GM12878 (cell line): ENCODE results near the gene HCN3. TPM values are rescaled to one million over a fixed set of nuclear protein-coding genes. Genes with fewer than 3 reads are reported as not detected.

Experiments used
- ATF7 ChIP-seq: fragments of 450-650 bp; IDR thresholded peaks from 2 replicates; pipeline ENCODE4 v1.6.1; 2016; ENCODE audit warnings: low read depth, mild to moderate bottlenecking
- ETV6 ChIP-seq, 2 experiments: fragments of 450-650 bp in 1 of 2; IDR thresholded peaks in 1 of 2; conservative IDR thresholded peaks in 1 of 2; 2 replicates each; pipeline ENCODE4 v1.6.1; 2014; ENCODE audit warnings: antibody characterized with exemption in 1 of 2, borderline replicate concordance in 1 of 2, low read depth in 1 of 2, mild to moderate bottlenecking in 1 of 2, moderate library complexity in 1 of 2
- HSF1 ChIP-seq: fragments of 150-350 bp; IDR thresholded peaks from 2 replicates; pipeline ENCODE4 v1.6.1; 2014; ENCODE audit warnings: mild to moderate bottlenecking, low read depth, low read length
- KAT2A ChIP-seq: conservative IDR thresholded peaks from 2 replicates; pipeline ENCODE4 v1.6.1; 2011; ENCODE audit warnings: low read depth, low read length; ENCODE audit not compliant: control insufficient read depth
- MLLT1 ChIP-seq: fragments of 450-650 bp; IDR thresholded peaks from 2 replicates; pipeline ENCODE4 v1.6.1; 2016; ENCODE audit warnings: mild to moderate bottlenecking
- MTA2 ChIP-seq: fragments of 450-650 bp; IDR thresholded peaks from 2 replicates; pipeline ENCODE4 v1.6.1; 2016; ENCODE audit warnings: low read depth, mild to moderate bottlenecking, moderate library complexity
- POLR2A ChIP-seq: IDR thresholded peaks from 2 replicates; pipeline ENCODE4 v1.6.1; 2011; ENCODE audit warnings: low read depth, mild to moderate bottlenecking, low read length
- SPI1 ChIP-seq: IDR thresholded peaks from 2 replicates; pipeline ENCODE4 v1.6.1; 2011; ENCODE audit warnings: low read depth, mild to moderate bottlenecking, low read length, moderate library complexity, borderline replicate concordance; ENCODE audit not compliant: insufficient read depth
- TCF3 ChIP-seq: IDR thresholded peaks from 2 replicates; pipeline ENCODE4 v1.6.1; 2012; ENCODE audit warnings: low read depth, mild to moderate bottlenecking, low read length, borderline replicate concordance; ENCODE audit not compliant: insufficient read depth
- TCF7 ChIP-seq: IDR thresholded peaks from 2 replicates; pipeline ENCODE4 v1.6.1; 2014; ENCODE audit warnings: antibody characterized with exemption, borderline replicate concordance
- ZBTB40 ChIP-seq: fragments of 450-650 bp; IDR thresholded peaks from 2 replicates; pipeline ENCODE4 v1.6.1; 2016; ENCODE audit warnings: mild to moderate bottlenecking, moderate library complexity, borderline replicate concordance
- ZNF384 ChIP-seq: IDR thresholded peaks from 2 replicates; pipeline ENCODE4 v1.6.1; 2012; ENCODE audit warnings: low read depth, mild to moderate bottlenecking, low read length, improper control_type of control experiment, borderline replicate concordance
- polyA plus RNA-seq, 11 experiments: library from polyadenylated mRNA; depleted of rRNA in 4 of 11; unstranded in 6 of 11; stranded (reverse) in 5 of 11; fragments of >200 nt; fragmentation: Nextera tagmentation in 4 of 11; fragmentation: Illumina TruSeq in 1 of 11; extraction: Ambion mirVana in 4 of 11; extraction: Trizol in 1 of 11; gene quantifications; 1 replicate in 1 of 11; 2 replicates in 10 of 11; pipeline versions ENCODE4 v1.2.1 to v1.2.3, GENCODE V29; 2011 to 2016; ENCODE audit warnings: inconsistent platforms in 2 of 11, missing spikeins in 2 of 11, low read depth in 1 of 11
- total RNA-seq, 4 experiments: library from RNA; depleted of rRNA in 3 of 4; stranded (reverse); fragments of >200 nt in 3 of 4; fragmentation: Illumina TruSeq in 1 of 4; extraction: Trizol in 1 of 4; gene quantifications; 2 replicates each; pipeline versions ENCODE4 v1.2.1 to v1.2.3, GENCODE V29; 2013 to 2021
- TF ChIP-seq, protein P1 (sequence below): IDR thresholded peaks from 2 replicates; pipeline ENCODE4 v1.6.1; 2012; ENCODE audit warnings: low read depth, low read length, improper control_type of control experiment
- TF ChIP-seq, protein P2 (sequence below): fragments of 450-650 bp; IDR thresholded peaks from 2 replicates; pipeline ENCODE4 v1.6.1; 2017; ENCODE audit warnings: mild to moderate bottlenecking, low read depth, inconsistent platforms; ENCODE audit not compliant: poor library complexity, severe bottlenecking

The HCN3 gene
- total and polyA plus RNA-seq, 10 of the 15 experiments (the other 5 are each of a cell fraction or from before 2014, with no cell fraction given), result 0.08 to 4.1 (median 1.8) TPM

DNA sequence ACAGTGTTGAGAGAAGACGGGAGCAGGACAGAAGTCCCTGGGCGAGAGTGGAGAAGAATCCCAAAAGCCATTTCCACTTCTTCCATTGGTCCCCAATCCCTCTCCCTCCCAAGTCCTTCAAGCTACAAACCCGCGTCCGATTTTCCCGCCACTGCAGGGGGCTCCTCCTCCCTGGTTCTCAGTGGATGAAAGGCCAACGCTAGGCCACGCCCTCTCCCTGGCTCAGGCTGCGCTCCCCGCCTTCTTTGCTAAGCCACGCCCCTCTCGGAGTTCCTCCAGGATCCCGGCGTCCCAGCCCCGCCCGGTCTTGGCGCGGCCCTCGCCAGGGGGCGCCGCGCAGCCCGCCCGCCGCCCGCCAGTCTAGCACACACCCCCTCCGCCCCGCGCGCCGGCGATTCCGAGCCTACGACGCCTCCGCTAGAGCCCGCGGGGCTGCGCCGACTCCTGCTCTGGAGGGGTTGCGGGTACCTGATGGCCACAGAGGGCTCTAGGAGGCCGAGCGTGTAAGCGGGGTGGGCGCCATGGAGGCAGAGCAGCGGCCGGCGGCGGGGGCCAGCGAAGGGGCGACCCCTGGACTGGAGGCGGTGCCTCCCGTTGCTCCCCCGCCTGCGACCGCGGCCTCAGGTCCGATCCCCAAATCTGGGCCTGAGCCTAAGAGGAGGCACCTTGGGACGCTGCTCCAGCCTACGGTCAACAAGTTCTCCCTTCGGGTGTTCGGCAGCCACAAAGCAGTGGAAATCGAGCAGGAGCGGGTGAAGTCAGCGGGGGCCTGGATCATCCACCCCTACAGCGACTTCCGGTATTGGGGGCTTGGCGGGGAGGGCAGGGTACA, at the start of gene HCN3 (continued):
- TF ChIP-seq TCF3 (no peak), ZNF384 (no peak), MTA2 (no peak), SPI1 (no peak), ATF7 (no peak), POLR2A (no peak), KAT2A (no peak), HSF1 (no peak), MLLT1 (no peak), ETV6 (conservative IDR thresholded peaks at IDR 0.05 in 1 of 2, IDR thresholded peaks at IDR 0.05 in 1 of 2; ENCODE audit: borderline replicate concordance in 1 of 2, low read depth in 1 of 2) (no peak), TCF7 (no peak), ZBTB40 (no peak)
- TF ChIP-seq, protein P1, sequence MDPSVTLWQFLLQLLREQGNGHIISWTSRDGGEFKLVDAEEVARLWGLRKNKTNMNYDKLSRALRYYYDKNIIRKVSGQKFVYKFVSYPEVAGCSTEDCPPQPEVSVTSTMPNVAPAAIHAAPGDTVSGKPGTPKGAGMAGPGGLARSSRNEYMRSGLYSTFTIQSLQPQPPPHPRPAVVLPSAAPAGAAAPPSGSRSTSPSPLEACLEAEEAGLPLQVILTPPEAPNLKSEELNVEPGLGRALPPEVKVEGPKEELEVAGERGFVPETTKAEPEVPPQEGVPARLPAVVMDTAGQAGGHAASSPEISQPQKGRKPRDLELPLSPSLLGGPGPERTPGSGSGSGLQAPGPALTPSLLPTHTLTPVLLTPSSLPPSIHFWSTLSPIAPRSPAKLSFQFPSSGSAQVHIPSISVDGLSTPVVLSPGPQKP, result no peak
- TF ChIP-seq, protein P2, sequence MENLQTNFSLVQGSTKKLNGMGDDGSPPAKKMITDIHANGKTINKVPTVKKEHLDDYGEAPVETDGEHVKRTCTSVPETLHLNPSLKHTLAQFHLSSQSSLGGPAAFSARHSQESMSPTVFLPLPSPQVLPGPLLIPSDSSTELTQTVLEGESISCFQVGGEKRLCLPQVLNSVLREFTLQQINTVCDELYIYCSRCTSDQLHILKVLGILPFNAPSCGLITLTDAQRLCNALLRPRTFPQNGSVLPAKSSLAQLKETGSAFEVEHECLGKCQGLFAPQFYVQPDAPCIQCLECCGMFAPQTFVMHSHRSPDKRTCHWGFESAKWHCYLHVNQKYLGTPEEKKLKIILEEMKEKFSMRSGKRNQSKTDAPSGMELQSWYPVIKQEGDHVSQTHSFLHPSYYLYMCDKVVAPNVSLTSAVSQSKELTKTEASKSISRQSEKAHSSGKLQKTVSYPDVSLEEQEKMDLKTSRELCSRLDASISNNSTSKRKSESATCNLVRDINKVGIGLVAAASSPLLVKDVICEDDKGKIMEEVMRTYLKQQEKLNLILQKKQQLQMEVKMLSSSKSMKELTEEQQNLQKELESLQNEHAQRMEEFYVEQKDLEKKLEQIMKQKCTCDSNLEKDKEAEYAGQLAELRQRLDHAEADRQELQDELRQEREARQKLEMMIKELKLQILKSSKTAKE, result no peak
